Mesenchymal stem cell (in vitro differentiated cells and primary cell): Measurements from ENCODE around the gene RREB1. TPM values are rescaled to one million over a fixed set of nuclear protein-coding genes. Genes with fewer than 3 reads are reported as not detected.

Experiments used
- DNase-seq: peaks from one replicate; pipeline ENCODE4 v3.0.0-alpha.2; 2013
- H2AFZ ChIP-seq: one replicate; pipeline ENCODE4 v1.6.1; 2013; ENCODE audit warnings: low read depth, mild to moderate bottlenecking, control low read depth, inconsistent platforms, low read length, moderate library complexity
- H2AK5ac ChIP-seq: 2 replicates; pipeline ENCODE4 v1.6.1; 2013; ENCODE audit warnings: low read length, moderate library complexity, mild to moderate bottlenecking, inconsistent platforms; ENCODE audit not compliant: severe bottlenecking
- H2BK120ac ChIP-seq: one replicate; pipeline ENCODE4 v1.6.1; 2013; ENCODE audit warnings: low read depth, mild to moderate bottlenecking, inconsistent platforms, low read length, moderate library complexity
- H2BK12ac ChIP-seq, 2 experiments: one replicate each; pipeline ENCODE4 v1.6.1; 2013; ENCODE audit warnings: inconsistent platforms in 2 of 2, low read length in 2 of 2, mild to moderate bottlenecking in 2 of 2, moderate library complexity in 2 of 2, control low read depth in 1 of 2
- H2BK15ac ChIP-seq: one replicate; pipeline ENCODE4 v1.6.1; 2013; ENCODE audit warnings: mild to moderate bottlenecking, low read depth, inconsistent platforms; ENCODE audit not compliant: poor library complexity, severe bottlenecking
- H2BK5ac ChIP-seq: 2 replicates; pipeline ENCODE4 v1.6.1; 2013; ENCODE audit warnings: low read depth, mild to moderate bottlenecking, low read length, control low read depth, inconsistent platforms; ENCODE audit not compliant: poor library complexity, severe bottlenecking
- H3K14ac ChIP-seq, 2 experiments: one replicate each; pipeline ENCODE4 v1.6.1; 2013; ENCODE audit warnings: inconsistent platforms in 2 of 2, low read length in 2 of 2, control low read depth in 1 of 2, mild to moderate bottlenecking in 1 of 2, moderate library complexity in 1 of 2
- H3K18ac ChIP-seq, 2 experiments: one replicate each; pipeline ENCODE4 v1.6.1; 2013; ENCODE audit warnings: inconsistent platforms in 2 of 2, low read length in 2 of 2, control low read depth in 1 of 2, low read depth in 1 of 2, mild to moderate bottlenecking in 1 of 2
- H3K23ac ChIP-seq, 2 experiments: one replicate each; pipeline ENCODE4 v1.6.1; 2013; ENCODE audit warnings: inconsistent platforms in 2 of 2, low read length in 2 of 2, mild to moderate bottlenecking in 2 of 2, moderate library complexity in 2 of 2, control low read depth in 1 of 2
- H3K27ac ChIP-seq: 2 replicates; pipeline ENCODE4 v1.5.1; 2013; ENCODE audit warnings: mild to moderate bottlenecking, moderate library complexity, low read length, control low read depth, inconsistent platforms; ENCODE audit not compliant: poor library complexity, severe bottlenecking
- H3K27me3 ChIP-seq, 2 experiments: 2 replicates each; pipeline versions ENCODE4 v1.6.1 to v1.7.0; 2013; ENCODE audit warnings: low read length in 2 of 2, mild to moderate bottlenecking in 2 of 2, moderate library complexity in 2 of 2, control low read depth in 1 of 2, inconsistent platforms in 1 of 2; ENCODE audit not compliant: control insufficient read depth in 1 of 2, insufficient read depth in 1 of 2
- H3K36me3 ChIP-seq, 2 experiments: 2 replicates each; pipeline versions ENCODE4 v1.6.1 to v1.7.0; 2013; ENCODE audit warnings: low read length in 2 of 2, control low read depth in 1 of 2, inconsistent platforms in 1 of 2, low read depth in 1 of 2, mild to moderate bottlenecking in 1 of 2; ENCODE audit not compliant: insufficient read depth in 2 of 2, control insufficient read depth in 1 of 2
- H3K4ac ChIP-seq, 2 experiments: one replicate each; pipeline ENCODE4 v1.6.1; 2013; ENCODE audit warnings: inconsistent platforms in 2 of 2, low read length in 2 of 2, mild to moderate bottlenecking in 2 of 2, moderate library complexity in 2 of 2, control low read depth in 1 of 2, low read depth in 1 of 2
- H3K4me1 ChIP-seq: 2 replicates; pipeline ENCODE4 v1.6.1; 2013; ENCODE audit warnings: low read depth, low read length, control low read depth; ENCODE audit not compliant: control insufficient read depth, insufficient read depth
- H3K4me2 ChIP-seq: 2 replicates; pipeline ENCODE4 v1.6.1; 2013; ENCODE audit warnings: low read length, mild to moderate bottlenecking, inconsistent platforms; ENCODE audit not compliant: poor library complexity, severe bottlenecking
- H3K4me3 ChIP-seq, 2 experiments: 2 replicates each; pipeline versions ENCODE4 v1.5.1 to v1.7.0; 2013; ENCODE audit warnings: low read length in 2 of 2, mild to moderate bottlenecking in 2 of 2, control low read depth in 1 of 2, low read depth in 1 of 2; ENCODE audit not compliant: insufficient read depth in 1 of 2
- H3K79me1 ChIP-seq: replicated peaks from 2 replicates; pipeline ENCODE4 v1.6.1; 2013; ENCODE audit warnings: mild to moderate bottlenecking, control low read depth, low read length, inconsistent platforms; ENCODE audit not compliant: poor library complexity, severe bottlenecking
- H3K9ac ChIP-seq: 2 replicates; pipeline ENCODE4 v1.7.0; 2013; ENCODE audit warnings: mild to moderate bottlenecking, low read length, moderate library complexity
- H3K9me3 ChIP-seq: 2 replicates; pipeline ENCODE4 v1.7.0; 2013; ENCODE audit warnings: mild to moderate bottlenecking, low read length; ENCODE audit not compliant: control insufficient read depth
- H4K8ac ChIP-seq: one replicate; pipeline ENCODE4 v1.6.1; 2013; ENCODE audit warnings: inconsistent platforms, mild to moderate bottlenecking, low read length, moderate library complexity
- H4K91ac ChIP-seq: one replicate; pipeline ENCODE4 v1.6.1; 2013; ENCODE audit warnings: mild to moderate bottlenecking, low read length, inconsistent platforms
- WGBS: methylation state at CpG from one replicate; pipeline ENCODE4 v1.1.7; 2013; ENCODE audit warnings: mixed read lengths; 5-methylcytosine and 5-hydroxymethylcytosine counted together
- polyA plus RNA-seq, 2 experiments: library from polyadenylated mRNA; stranded (reverse); fragments of 200-250 nt; gene quantifications; one replicate each; pipeline ENCODE4 v1.2.3, GENCODE V29; 2013

RREB1 gene, protein sequence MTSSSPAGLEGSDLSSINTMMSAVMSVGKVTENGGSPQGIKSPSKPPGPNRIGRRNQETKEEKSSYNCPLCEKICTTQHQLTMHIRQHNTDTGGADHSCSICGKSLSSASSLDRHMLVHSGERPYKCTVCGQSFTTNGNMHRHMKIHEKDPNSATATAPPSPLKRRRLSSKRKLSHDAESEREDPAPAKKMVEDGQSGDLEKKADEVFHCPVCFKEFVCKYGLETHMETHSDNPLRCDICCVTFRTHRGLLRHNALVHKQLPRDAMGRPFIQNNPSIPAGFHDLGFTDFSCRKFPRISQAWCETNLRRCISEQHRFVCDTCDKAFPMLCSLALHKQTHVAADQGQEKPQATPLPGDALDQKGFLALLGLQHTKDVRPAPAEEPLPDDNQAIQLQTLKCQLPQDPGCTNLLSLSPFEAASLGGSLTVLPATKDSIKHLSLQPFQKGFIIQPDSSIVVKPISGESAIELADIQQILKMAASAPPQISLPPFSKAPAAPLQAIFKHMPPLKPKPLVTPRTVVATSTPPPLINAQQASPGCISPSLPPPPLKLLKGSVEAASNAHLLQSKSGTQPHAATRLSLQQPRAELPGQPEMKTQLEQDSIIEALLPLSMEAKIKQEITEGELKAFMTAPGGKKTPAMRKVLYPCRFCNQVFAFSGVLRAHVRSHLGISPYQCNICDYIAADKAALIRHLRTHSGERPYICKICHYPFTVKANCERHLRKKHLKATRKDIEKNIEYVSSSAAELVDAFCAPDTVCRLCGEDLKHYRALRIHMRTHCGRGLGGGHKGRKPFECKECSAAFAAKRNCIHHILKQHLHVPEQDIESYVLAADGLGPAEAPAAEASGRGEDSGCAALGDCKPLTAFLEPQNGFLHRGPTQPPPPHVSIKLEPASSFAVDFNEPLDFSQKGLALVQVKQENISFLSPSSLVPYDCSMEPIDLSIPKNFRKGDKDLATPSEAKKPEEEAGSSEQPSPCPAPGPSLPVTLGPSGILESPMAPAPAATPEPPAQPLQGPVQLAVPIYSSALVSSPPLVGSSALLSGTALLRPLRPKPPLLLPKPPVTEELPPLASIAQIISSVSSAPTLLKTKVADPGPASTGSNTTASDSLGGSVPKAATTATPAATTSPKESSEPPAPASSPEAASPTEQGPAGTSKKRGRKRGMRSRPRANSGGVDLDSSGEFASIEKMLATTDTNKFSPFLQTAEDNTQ (N-terminal part only)
- 12.3 TPM for polyA plus RNA-seq (2013, experiment 1 of 2)
- 11.2 TPM for polyA plus RNA-seq (2013, experiment 2 of 2)

DNA sequence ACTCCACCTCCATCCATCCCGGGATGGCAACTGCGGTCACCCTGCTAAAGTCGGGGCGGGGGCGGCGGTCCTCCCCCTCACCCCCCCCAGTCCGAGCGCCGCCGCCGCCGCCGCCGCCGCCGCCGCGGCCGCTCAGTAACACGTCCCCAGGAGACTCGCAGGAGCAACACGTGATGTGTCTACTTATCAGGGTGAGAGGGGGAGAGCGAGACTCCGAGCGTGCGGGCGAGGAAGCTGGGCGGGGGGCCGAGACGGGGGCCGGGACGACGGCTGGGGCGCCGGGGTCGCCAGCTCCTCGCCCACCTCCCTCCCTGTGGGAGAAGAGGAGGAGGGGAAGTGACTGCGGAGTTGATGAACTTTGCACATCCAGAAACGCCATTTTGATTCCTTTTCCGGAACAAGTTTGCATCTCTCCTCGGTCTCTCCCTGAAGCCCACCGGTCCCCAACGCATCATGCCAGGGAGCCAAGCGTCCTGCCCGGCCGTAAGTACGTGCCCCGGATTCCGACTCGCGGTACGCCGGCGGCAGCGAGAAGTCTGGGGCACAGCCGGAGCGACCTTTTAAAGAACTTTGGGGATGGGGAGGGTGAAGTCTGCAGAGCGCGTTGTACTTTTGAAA is at the start of gene RREB1:
Gene RREB1 (plus strand): TSS at position 384 of the 618 bp plus-strand sequence. CDS start 73,951 bp downstream, outside the sequence.
- WGBS: 0% methylated on average over 48 of the region's 59 CpGs

DNA sequence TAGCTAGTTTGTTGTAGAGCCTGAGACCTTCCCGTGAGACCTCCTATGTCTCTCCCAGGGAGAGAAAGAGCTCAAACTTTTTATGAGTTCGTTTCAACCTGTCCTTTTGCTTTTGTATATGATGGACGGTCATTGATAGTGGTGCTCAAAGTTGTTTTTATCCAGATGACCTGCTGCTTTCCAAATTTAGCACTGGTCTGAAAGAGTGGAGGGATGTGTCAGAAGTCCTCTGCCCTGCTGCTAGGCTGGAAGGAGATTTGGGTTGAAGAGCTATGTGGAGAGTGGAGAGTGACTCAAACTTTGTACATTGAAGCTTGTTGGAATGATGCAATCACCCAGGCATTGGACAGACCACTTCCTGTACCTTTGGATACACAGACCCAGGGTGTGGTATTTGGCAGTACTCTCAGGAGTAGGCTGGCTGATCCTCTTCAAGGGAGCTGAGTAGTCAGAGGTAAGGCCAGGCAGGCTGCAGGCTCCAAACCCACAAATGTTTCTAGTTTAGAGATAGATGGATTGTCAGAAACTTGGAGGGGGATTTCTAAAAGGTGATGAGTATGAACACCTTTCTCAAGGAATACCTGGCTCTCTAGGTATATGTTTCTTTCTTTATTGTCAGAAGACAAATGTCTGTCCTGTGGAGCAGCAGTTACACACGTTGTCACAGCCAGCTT is 49.4 kb upstream of the RREB1 start:
- Histone ChIP-seq H3K4me1 (peaks cover 3% of the 10 kb centered on the region), H4K91ac (no peak overlapping the region), H3K9ac (peak overlapping the region; percentile 53), H3K18ac (no peak overlapping the region), H3K4me2 (no peak overlapping the region), H3K27ac (peak overlapping the region; percentile 57), H2BK15ac (no peak overlapping the region), H3K79me1 (no peaks in the 10 kb centered on the region), H3K4ac (no peak overlapping the region), H3K23ac (no peak overlapping the region), H3K9me3 (no peaks in the 10 kb centered on the region), H3K4me3 (no peak overlapping the region), H3K14ac (no peak overlapping the region), H2BK5ac (no peak overlapping the region), H2BK120ac (no peak overlapping the region), H3K36me3 (no peaks in the 10 kb centered on the region), H2AK5ac (no peak overlapping the region), H3K27me3 (no peaks in the 10 kb centered on the region), H4K8ac (no peak overlapping the region), H2BK12ac (no peak overlapping the region), H2AFZ (no peak overlapping the region)
- 43% methylated on average over 4 of the region's 4 CpGs for WGBS
- peak; percentile 89 for DNase-seq

More for the DNA sequence above, at the start of gene RREB1:
- H4K91ac ChIP-seq: peak within 1 kb of the TSS; percentile 92
- H2AFZ ChIP-seq: peak within 1 kb of the TSS; percentile 60
- H3K14ac ChIP-seq: peak within 1 kb of the TSS; percentile 49 to 100
- H2AK5ac ChIP-seq: no peak within 1 kb of the TSS
- peaks cover 6% of the 10 kb centered on the region for H3K4me1 ChIP-seq
- H3K4me2 ChIP-seq: peak within 1 kb of the TSS; percentile 89
- no peaks in the 10 kb centered on the region for H3K9me3 ChIP-seq
- peak within 1 kb of the TSS; percentile 97 for H2BK120ac ChIP-seq
- H3K4ac ChIP-seq: peak within 1 kb of the TSS; percentile 92 to 98
- peak within 1 kb of the TSS; percentile 73 for H3K27ac ChIP-seq
- H2BK5ac ChIP-seq: peak within 1 kb of the TSS; percentile 68
- H3K9ac ChIP-seq: peak within 1 kb of the TSS; percentile 98
- H2BK15ac ChIP-seq: peak within 1 kb of the TSS; percentile 90
- peak within 1 kb of the TSS; percentile 35 to 100 for H3K18ac ChIP-seq
- H3K27me3 ChIP-seq: no peaks in the 10 kb centered on the region
- H3K23ac ChIP-seq: peak within 1 kb of the TSS in 1 of 2 experiments; percentile 100
- H3K36me3 ChIP-seq: no peaks in the 10 kb centered on the region
- peak within 1 kb of the TSS; percentile 79 to 98 for H3K4me3 ChIP-seq
- peak within 1 kb of the TSS; percentile 88 for H4K8ac ChIP-seq
- peak within 1 kb of the TSS; percentile 46 to 98 for H2BK12ac ChIP-seq
- H3K79me1 ChIP-seq: no peaks in the 10 kb centered on the region
- DNase-seq: peak; percentile 75

DNA sequence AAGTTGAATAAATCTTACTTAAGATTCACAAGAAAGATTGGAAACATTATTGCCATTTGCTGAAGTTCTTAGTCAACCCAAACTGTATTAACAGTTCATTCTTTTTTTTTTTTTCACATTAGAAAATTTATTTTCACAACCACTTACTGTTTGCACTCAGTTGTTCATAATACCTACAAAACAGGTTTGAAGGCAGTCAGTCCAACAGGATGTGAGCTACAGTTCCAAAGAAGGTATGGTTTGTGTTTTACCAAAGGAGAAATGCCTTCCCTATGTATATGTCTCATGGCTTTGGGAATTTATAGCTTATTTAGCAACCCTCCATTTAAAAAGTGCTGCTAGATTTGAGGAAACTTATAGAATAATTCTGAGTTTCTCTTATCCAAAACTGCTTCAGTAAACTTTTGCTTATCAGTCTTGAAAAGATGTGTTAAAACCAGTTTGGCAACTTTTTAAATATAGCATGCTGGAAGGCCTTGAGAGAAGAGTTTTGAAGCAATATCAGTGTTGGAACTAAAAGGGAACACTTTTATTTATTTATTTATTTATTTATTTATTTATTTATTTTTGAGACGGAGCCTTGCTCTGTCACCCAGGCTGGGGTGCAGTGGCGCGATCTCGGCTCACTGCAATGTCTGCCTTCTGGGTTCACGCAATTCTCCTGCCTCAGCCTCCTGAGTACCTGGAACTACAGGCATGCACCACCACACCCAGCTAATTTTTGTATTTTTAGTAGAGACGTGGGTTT is 46.8 kb upstream of the RREB1 start:
- Histone ChIP-seq H2BK120ac (no peak overlapping the region), H3K4me3 (no peak overlapping the region), H2AFZ (no peak overlapping the region), H2AK5ac (no peak overlapping the region), H3K27me3 (no peaks in the 10 kb centered on the region), H3K27ac (no peak overlapping the region), H3K14ac (no peak overlapping the region), H2BK15ac (no peak overlapping the region), H3K4ac (no peak overlapping the region), H3K9me3 (no peaks in the 10 kb centered on the region), H3K9ac (no peak overlapping the region), H3K23ac (no peak overlapping the region), H3K4me2 (no peak overlapping the region), H2BK5ac (no peak overlapping the region), H4K8ac (no peak overlapping the region), H4K91ac (no peak overlapping the region), H3K18ac (no peak overlapping the region), H3K79me1 (no peaks in the 10 kb centered on the region), H2BK12ac (no peak overlapping the region), H3K4me1 (peaks cover 3% of the 10 kb centered on the region), H3K36me3 (no peaks in the 10 kb centered on the region)
- DNase-seq: no peak
- 97% methylated on average over 6 of the region's 6 CpGs for WGBS
